GM19452 (cell line): ENCODE measurements around the gene LRP8.

Source experiments
- ATAC-seq: cut with Tn5 transposase; IDR thresholded peaks from one replicate; pipeline ENCODE4 v1.9.1; 2021; ENCODE audit not compliant: unreplicated experiment

LRP8 gene

DNA sequence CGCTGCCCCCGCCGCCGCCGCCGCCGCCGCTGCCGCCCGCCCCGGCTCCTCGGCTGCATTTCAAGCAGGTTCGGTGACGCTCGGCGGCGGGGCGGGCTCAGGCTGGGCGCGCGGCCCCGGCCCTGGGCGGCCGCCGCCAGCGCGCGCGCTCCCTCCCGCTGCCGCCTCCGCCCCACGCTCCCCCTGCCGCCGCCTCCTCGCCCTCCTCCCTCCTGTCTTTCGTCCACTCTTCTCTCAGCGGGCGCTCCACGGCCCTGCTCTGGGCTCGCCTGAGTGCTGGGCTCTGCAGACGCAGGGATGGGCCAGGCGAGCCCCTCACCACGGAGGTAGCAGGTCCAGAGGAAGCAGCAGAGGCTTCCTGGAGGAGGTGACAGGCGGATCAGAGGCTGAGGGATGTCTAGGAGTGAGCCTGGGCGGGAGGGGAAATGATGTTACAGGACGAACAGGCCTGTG lies at the start of gene LRP8:
Gene LRP8, minus strand, starts transcription at position 62 of the 453 bp plus-strand sequence. CDS start 158 bp downstream, outside the sequence.
- peak; percentile 37 for ATAC-seq

DNA sequence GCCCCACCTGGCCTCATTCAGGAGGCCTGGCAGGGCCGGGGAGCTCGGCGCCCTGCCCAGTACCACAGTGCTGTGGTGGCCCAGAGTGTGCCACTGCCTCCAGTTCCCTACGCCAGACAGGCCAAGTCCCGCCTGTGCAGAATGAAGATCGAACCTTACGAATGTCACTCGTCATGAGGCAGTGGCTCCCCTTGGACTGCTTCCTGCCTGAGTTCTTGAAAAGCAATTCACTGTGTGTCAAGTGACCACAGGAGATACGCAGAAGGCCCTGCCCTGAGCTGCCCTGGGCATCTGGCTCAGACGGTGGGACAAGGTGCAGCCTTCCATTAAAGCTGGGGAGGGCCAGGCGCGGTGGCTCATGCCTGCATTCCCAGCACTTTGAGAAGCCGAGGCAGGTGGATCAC lies 49.6 kb upstream of the LRP8 start:
- ATAC-seq, result no peak

DNA sequence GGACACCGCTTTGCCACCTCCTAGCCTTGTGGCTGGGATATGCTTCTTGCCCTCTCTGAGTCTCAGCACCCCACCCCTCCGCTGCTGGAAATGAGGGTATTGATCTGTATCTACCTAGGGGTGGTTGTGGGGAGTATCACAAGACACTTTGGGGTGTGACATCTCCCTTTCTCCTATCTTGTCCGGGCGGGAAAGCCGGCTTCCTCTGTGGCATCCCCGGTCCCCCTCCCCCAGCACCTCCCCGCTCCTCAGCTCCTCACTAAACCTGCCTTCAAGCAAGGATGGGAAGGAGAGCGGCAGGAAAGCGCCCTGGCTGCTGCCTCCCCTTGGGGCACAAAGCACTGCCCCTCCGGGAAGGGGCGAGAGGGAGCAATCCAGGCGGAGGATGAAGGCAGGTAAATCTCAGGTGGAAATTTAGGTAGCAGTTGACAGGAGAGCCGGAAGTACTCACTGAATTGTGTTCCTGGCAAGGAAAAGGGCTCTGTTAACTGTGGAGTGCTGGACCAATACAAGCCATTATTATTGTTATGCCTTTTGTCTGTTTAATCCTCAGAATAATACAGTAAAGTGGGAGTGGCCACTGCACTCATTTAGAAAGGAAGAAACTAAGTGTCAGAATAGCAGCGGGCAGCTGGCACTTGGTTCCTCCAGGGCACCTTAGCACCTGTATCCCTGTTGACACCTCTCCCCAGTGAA lies 49.0 kb upstream of the LRP8 start:
- no peak for ATAC-seq

DNA sequence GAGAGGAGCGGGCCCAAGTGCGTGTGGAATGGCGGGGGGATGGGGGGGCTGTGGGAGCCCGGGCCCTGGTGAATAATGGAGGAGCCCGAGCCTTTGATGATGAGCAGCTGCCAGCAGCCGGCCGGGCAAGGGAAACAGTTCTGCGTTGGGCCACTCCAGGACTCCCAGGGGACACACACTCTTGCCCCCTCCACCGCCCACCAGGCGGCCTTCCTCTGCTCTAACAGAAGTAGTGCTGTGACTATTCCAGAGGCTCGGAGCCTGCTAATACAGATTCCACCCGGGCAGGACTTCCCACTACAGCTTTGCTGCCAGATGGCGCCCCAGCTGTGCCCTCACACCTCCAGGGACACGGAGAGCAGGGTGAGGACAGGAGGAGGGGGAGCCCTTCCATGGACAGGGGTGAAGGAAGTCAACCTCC lies 48.2 kb upstream of the LRP8 start:
- ATAC-seq, result no peak

DNA sequence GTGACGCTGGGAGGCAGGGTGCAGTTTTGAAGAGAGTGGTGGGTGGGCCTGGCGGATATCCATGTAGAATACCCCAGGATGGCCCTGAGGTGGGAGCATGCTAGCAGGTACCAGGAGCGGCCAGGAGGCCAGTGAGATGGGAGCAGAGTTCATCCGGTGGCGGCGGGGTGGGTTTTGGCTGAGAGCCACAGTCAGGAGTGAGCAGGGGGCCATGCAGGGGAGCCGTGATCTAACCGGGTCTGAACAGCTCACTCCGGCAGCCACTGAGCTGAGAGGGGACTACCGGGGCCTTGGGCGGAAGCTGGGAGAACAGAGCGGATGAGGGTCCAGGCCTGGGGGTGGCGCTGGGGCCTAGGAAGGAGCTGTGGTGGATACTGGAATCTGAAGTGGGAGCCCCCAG lies 47.6 kb upstream of the LRP8 start:
- ATAC-seq, result no peak

DNA sequence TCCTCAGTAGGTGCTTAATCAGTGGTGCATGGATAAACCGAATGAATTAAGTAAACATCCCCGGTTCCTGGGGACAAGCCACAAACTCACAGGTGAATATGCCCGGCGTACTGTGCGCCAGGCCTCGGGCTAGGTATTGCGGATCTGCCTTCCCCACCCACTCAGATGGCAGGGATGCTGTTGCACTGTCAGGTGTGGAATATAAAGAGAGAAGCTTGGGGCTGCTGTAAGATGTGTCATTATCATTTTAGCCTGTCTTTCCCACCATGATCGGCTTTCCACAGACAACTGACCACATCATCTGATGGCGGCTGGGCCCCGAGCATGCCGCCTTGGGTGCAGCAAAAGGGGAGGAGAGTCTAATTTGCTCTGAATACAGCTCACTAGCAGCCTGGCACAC lies 45.4 kb upstream of the LRP8 start:
- no peak for ATAC-seq

DNA sequence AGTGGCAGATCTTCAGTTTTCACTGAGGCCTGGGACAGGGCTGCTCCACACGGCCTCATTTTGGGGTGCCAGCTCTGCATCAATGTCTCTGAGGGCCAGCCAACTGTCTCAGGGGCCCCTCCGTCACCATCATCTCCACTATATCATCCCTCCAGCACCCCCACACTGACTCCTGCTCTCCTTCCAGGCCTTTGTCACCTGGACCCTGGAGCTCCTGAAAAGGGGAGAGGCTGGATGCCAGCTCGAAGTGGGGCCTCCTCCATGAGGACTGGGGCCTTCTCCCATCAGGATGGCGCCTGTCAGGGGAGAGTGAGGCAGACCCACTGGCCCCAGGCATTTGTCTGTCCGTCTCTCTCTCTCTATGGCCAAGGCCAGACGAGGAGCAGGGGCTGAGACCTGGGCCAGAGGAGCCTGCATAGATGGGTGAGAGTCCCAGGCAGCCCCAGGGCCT lies 44.7 kb upstream of the LRP8 start:
- no peak for ATAC-seq

DNA sequence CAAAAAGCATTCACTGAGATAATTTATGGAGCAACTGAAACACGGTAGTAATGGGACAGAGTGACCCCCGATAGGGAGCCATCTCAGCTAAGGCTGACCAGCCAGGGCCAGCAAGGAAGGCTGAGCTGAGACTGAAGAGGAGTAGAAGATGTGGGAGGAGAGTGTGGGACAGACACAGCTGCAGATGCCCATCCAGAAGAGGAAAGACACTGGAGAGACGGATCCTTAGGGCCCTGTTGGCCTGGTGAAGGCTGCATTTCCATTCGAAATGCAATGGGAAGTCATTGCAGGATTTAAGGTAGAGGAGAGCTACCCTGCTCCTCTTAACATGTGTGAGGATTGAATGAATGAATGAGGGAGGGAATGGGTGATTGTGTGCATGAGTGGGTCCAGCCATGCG lies 44.0 kb upstream of the LRP8 start:
- no peak for ATAC-seq

DNA sequence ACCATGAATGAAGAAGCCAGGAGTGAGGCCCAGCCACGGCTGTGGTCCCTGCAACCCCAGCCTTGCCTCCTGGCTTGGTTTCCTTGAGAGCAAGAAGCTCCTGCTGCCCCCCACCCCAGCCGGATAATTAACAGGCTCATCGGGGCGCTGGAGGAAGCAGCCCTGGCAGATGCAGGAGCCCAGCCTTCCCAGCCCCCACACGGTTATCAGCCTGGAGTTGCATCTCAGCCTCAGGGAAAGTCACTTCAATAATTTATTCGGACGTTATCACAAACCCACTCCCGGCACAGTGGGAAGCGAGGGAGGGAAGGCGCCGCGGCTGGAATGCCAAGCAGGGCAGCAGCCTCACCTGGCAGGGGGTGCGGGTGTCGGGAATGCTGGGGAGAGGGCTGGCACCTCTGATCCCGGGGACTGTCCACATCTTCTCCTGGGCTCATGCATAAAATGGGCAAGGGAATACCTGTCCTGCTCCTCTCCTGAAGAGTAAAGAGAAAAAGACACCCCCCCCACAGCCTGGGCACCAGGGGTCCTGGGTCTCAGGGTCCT lies 43.3 kb upstream of the LRP8 start:
- ATAC-seq, result no peak

DNA sequence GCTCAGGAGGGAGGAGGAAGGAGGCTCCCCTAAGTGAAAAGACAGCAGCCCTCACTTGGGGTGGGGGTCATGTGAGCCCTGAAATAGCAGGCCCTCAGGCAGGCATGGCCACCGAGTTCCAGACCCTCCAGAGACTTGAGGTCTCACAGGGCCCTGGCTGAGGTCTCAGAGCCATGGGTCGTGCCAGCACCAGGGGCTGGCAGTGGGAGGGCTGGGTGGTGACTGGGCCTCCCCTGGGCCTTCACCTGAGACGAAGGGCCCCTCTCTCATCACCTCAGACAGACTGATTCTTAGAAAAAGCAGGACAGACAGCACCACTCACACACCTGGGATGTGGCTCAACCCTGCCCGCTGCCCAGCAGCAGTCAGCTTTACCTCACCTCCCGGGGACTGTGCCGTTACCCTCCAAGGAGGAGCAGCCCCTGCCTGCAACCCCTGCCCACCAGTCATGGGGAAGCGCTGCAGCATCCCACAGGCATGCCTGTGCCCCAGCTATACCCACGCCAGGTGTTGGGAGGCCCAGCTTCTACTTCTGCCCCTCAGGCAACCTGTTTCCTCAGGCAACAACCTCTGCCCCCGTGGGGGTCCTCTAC lies 42.6 kb upstream of the LRP8 start:
- no peak for ATAC-seq

DNA sequence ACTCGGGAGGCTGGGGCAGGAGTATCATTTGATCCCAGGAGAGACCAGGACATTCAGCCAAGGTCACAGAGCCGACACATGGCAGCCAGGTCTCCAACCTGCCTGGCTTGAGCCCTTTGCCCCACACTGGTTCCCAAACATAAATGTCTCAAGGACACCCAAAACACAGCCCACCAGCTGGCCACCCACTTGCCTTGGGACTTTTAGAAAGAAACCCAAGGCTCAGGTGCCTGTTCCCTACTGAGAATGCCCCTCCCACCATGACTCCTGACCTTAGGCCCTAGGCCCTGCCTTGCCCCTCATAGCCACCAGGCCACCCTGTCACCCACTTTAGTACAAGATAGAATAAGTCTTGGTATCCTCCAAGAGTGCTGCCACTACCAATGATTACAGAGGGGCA lies 41.9 kb upstream of the LRP8 start:
- ATAC-seq, result no peak

DNA sequence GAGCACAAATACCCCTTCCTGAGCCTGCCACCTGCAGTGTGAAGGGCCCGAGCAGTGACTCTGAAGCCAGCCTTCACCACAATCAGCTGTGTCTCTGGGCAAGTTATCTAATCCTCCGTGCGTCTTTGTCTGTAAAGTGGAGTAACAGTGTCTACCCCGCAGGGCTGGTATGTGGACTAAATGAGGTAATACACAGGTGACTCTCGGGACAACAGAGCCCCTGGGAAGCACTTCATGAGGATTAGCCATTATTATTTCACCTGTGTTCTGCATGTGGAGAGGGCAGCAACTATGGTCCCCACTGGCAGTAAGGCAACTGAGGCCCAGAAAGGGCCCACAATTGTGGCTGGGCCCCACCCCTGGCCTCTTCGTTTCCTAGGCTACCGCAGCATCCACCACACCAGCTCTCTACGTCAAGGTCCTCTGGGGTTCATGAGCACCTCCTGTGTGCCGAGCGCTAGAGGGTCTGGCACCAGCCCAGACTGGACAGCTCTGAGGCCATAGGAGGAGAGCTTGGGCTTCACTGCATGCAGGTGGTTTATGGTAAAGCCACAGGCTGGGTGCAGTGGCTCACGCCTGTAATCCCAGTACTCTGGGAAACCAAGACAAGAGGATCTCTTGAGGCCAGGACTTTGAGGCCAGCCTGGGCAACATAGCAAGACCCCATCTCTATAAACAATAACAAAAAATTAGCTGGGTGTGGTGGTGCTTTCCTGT lies 41.3 kb upstream of the LRP8 start:
- no peak for ATAC-seq

DNA sequence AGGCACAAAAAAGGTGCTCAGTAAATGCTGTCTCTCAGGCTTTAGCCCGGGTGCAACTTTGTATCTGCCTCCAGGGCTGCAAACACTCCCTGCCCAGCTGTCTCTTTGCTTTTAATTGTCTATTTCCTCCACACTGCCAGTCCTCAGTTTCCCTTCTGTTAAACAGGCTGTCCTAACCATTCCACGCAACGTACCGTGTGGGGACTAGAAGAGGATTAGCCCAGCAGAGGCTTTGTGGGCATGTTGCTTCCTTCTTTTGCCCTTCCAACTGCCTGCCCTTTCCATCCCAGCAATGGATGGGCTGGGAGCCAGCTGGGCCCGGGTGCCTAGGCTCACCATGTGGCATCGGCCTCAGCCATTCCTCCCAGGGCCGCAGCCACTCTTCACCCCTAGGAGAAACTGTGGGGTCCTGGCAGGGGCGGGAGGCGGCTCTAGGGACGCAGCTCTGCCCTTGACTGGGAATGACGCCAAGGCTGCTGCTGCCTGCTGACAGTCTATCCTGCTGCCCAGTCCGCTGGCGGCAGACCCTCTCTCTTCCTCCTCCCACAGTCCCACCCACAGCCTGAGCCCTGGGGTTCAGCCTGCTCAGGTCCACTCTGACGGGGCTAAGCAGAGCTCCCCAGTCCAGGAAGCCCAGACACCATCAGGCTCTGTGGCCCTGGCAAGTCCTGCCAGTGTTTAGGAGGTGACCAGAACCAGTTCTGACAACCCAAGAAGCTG lies 40.6 kb upstream of the LRP8 start:
- ATAC-seq, result no peak

DNA sequence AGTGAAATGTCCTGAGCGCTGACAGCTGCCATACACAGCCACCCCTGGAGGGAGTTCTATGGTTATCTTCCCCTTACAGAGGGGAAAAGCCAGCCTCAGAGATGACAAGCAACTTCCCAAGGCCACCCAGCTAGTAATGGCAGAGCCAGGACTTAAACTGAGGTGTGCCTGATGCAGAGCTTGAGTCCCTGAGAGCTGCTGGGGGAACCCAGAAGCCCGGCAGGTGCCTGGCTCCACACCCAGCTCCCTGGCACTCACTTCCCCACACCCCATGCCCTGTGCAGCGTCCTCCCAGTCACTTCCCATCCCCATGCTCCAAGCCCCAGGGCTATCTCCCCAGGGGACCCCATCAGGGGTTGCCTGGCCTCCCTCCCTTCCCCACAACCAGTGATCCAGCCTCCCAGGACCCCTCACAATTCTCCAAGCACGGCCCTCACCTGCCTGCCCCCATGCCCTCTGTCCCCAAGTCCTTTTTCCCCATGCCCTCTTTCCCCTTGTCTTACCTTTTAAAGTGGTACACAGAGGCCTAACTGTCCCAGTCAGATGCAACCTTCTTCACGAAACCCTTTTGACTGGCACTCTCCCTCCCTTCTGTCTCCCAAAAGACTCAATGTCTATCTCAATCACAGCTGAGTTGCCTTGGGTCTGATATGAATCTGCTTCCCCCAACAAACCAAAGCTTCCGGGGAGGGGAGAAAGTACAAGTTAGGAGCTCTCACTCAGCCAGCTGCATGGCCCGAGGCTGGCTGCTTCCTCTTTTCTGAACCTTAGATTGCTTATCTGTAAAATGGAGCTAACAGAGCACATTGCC lies 39.8 kb upstream of the LRP8 start:
- ATAC-seq, result peak; percentile 88

DNA sequence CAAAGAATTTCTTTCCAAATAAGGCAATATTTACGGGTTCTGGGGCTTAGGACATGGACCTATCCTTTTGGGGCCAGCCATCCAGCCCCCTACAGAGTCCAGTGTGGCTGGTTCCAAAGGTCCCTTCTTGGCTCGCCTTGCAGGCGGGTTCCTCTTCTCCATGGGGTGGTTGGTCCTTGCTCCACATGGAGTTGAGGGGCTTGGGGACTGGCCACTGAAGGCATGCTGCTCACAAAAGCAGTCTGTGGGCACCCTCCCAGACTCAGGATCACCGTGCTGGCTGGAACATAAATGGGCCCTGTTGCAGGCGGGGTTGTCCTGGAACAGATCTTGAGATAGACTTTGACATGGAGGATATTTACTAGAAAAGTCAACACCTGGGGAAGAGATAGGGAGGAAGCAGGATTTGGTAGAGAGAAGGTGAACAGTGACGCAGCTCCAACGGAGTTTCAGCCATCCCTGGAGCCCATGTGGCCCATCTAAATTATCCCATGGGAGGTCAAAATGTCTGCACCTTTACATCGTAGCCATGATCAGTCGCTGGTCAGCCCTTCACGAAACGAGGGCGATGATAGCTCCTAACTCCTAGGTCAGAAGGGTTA lies 39.1 kb upstream of the LRP8 start:
- ATAC-seq, result no peak

DNA sequence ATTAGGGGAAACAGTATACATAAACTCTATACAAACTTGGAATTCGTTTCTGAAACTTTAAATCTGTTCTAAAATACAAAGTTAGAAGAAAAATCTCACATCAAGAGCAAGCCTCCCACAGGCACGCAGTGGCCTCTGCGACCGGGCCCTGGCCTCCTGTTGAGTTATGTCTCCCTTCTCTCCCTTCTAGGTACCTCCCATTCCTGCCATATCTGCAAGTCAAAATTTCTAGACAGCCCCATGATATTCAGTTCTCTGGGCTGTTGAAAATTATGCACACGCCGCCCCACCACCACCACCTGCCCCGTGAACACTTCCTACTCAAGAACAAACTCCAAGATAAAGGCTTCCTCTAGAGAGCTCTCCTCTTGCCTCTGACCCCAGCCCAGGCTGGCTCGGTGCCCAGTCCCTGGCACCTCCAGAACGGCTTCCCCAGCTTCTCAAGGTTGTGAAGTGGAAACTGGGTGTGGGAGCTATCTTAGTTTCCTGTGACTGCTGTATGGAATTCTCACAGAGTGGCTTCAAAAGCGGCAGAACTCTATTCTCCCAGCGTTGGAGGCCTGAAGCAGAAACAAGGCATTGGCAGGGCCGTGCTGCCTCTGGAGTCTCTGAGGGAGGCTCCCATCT lies 37.7 kb upstream of the LRP8 start:
- no peak for ATAC-seq

DNA sequence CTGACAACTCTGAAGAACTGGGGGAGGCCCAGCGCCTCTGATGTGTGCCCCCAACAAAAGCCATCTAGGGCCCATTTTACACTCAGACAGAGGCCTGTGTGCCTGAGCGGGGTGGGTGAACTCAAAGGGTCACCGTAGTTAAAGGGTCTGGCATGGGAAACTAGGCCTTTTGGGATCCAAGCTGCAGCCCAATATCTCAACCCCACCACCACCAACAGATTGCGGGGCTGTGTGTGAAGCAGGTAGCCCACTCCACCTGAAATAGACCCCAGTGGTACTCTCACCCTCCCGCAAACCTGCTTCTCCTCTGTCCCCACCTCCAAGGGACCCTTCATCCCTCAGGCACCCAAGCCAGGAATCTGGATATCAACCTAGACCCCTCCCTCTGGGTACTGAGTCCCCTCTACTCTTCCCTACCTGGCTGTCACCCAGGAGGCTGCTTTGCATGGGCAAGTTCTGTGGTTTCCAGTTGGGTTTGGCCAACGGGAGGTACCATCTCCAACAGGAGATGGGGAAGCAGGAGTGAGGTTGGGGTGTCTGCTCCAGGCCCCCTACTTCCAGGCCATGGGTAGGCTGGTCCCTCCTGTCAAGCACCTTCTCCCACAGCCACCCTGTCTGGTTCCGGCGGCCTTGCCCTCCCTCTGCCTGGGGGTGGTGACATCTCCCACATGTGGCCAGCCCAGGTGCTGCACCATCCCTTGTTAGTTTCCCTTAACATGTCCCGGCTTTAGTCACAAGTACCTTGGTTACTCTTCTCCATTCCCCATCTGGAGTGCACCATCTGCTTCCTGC lies 35.2 kb upstream of the LRP8 start:
- no peak for ATAC-seq

DNA sequence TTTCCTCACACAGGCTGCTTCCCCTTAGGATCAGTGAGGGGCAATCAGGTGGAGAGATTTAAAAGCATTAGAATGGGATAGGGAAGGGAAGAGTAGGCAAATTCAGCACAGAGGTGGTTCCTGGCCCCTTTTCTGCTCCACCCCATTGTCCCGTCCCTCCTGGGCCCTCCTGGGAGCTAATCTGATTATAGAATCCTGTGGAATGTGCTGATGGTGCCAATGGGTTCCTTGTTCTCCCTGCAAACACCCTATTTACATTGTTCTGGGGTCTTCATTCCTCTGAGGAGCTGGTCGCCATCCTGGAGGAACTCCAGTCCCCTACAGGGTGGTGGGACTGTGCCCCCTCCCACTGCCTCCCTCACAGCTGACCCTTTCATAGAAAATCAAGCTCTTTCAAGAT lies 34.4 kb upstream of the LRP8 start:
- no peak for ATAC-seq

DNA sequence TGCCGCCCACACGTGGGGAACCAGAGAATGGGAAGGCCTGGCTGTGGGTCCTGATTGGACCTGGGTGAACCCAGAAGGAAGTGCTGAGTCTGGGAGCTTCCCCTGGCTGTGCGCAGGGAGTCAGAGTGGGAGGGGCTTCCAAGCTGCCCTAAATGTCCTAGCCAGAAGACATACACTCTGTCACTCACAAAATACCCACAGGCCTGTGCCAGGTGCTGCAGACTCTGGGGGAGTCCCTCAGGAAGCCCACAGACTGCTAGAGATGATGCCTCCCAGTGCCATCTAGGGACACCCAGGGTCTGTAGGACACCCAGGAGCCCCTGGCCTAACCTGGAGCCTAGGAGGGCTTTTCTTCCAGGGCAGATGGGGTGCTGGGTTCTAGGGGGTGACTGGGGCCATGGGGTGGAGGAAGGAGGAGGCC lies 33.7 kb upstream of the LRP8 start:
- no peak for ATAC-seq
